ENCODE measurements around the gene CLCNKA.

DNA sequence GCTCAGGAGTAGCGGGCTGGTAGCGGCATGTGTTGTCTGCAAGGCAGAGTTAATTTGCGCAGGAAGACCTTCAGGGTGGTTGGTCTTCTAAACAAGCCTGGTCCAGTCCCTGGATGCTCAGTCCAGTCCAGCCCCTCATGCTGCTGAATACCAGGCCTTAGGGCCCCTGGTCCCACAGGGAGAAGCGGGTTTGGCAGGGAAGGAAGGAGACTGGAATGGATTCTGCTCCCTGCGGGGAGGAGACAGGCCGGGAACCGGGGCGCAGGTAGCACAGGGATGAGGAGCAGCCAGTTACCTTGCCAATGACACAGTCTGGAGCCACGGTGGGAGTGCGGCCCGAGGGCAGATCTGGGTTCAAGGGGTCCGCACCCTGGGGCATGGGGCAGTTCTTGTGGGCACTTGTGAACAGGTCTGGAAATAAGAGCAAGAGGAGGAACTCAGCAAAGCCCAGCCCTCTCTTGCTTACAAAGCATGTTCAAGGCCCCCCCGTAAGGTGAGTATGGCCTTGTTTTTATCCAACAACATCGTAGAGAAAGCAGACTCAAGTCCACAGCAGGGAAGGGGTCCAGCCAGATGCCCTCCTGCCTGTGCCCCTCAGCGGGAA, 41.5 kb downstream of the CLCNKA start:
- TF ChIP-seq TBP (IDR thresholded peaks at IDR 0.05; ENCODE audit: low read depth, low read length) (no peak), POU5F1 (IDR thresholded peaks at IDR 0.05; ENCODE audit: low read depth, low read length) (no peak), EP300 (IDR thresholded peaks at IDR 0.05; ENCODE audit: borderline replicate concordance in 1 of 2, low read depth in 2 of 2, low read length in 2 of 2) (no peak), POLR2A (IDR thresholded peaks at IDR 0.05; ENCODE audit: control extremely low read depth in 1 of 2, low read depth in 2 of 2, low read length in 2 of 2) (no peak), CTCF (IDR thresholded peaks at IDR 0.05; ENCODE audit: control extremely low read depth in 1 of 3, insufficient read depth in 1 of 3, low read depth in 1 of 3, low read length in 3 of 3) (no peak), ZNF274 (IDR thresholded peaks at IDR 0.05; ENCODE audit: borderline replicate concordance, extremely low read depth, low read length) (no peak), GABPA (IDR thresholded peaks at IDR 0.05; ENCODE audit: borderline replicate concordance, insufficient read depth, low read length) (no peak), EZH2 (IDR thresholded peaks at IDR 0.05; ENCODE audit: low read depth, low read length, severe bottlenecking) (no peak), CHD2 (IDR thresholded peaks at IDR 0.05; ENCODE audit: low read length) (no peak), TAF1 (IDR thresholded peaks at IDR 0.05; ENCODE audit: low read depth, low read length) (no peak), CBX5 (IDR thresholded peaks at IDR 0.05; ENCODE audit: low read depth, low read length) (no peak)
- TF ChIP-seq, protein P1, sequence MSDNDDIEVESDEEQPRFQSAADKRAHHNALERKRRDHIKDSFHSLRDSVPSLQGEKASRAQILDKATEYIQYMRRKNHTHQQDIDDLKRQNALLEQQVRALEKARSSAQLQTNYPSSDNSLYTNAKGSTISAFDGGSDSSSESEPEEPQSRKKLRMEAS (IDR thresholded peaks at IDR 0.05), result no peak
- TF ChIP-seq, protein P2, sequence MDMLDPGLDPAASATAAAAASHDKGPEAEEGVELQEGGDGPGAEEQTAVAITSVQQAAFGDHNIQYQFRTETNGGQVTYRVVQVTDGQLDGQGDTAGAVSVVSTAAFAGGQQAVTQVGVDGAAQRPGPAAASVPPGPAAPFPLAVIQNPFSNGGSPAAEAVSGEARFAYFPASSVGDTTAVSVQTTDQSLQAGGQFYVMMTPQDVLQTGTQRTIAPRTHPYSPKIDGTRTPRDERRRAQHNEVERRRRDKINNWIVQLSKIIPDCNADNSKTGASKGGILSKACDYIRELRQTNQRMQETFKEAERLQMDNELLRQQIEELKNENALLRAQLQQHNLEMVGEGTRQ (IDR thresholded peaks at IDR 0.05; ENCODE audit: low read length), result no peak
